BJ (cell line): ENCODE results near the gene CAMK2N2. TPM values are rescaled to one million over a fixed set of nuclear protein-coding genes. Genes with fewer than 3 reads are reported as not detected.
A peak's percentile ranks its signal among the peaks of the same experiment; 100 is the strongest.

ENCODE experiments used
- CTCF ChIA-PET: fragments of 350-600 bp; formaldehyde crosslinking; extraction: SDS; loops from one replicate; lab custom pipeline; 2021; ENCODE audit warnings: antibody characterized with exemption, inconsistent platforms; lab: Yijun Ruan, JAX
- POLR2A ChIA-PET: fragments of 300-600 bp; sonication (Branson Sonifier 250); formaldehyde crosslinking; extraction: SDS; loops from one replicate; lab custom pipeline; 2021; ENCODE audit warnings: antibody characterized with exemption; lab: Charles Lee
- DNase-seq: peaks from one replicate; pipeline ENCODE4 v3.0.0-alpha.2; 2011; ENCODE audit warnings: low read depth
- H3K27me3 ChIP-seq: 2 replicates; pipeline ENCODE4 v1.6.0; 2011; ENCODE audit warnings: low read length; ENCODE audit not compliant: control insufficient read depth, insufficient read depth
- H3K36me3 ChIP-seq: 2 replicates; pipeline ENCODE4 v1.5.1; 2011; ENCODE audit warnings: low read length; ENCODE audit not compliant: control insufficient read depth, insufficient read depth
- H3K4me3 ChIP-seq: 2 replicates; pipeline ENCODE4 v1.5.1; 2011; ENCODE audit warnings: low read depth, mild to moderate bottlenecking, control low read depth, low read length
- CTCF ChIP-seq: IDR thresholded peaks from 2 replicates; pipeline ENCODE4 v1.5.1; 2011; ENCODE audit warnings: low read depth, mild to moderate bottlenecking, control low read depth, inconsistent platforms, low read length, moderate library complexity; ENCODE audit not compliant: insufficient read depth
- polyA plus RNA-seq: library from polyadenylated mRNA; depleted of rRNA; stranded (reverse); fragments of >200 nt; gene quantifications from 2 replicates; pipeline ENCODE4 v1.2.3, GENCODE V29; 2011

CAMK2N2 gene
- polyA plus RNA-seq, 1 experiment: 0.28 TPM

DNA sequence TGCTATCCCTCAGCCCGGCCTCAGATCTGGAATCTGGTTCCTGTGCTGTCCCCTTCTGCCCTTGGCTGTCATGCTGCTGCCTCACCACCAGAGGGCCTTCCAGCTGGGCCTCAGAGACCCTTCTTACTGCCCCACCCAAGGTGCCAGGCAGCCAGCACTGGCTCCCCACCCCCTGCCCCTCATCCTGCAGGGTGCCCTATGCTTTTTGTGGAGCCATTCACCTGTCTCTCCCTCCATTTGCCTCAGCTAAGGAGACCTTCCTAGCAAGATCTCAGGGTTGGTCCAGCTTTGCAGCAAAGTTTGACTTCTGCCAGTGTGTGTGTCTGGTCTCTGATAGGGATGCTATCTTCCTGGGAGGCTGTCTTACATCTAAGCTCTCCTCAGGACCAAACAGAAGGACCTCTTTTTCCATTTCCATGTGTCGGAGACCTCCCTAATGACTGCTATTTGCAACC lies 33.8 kb downstream of the CAMK2N2 start:
- no peaks in the 10 kb centered on the region for H3K36me3 ChIP-seq
- no peak overlapping the region for H3K4me3 ChIP-seq
- ChIA-PET POLR2A (no interaction called here), CTCF (interaction anchor here (0.6 to 5.4 kb wide), 42 partner anchors 9 to 350 kb away, joined by 3 to 54 read pairs (median 5); partner anchors contain the start of genes ABCC5, ABCF3, AP2M1 and CAMK2N2)
- peak; percentile 92 for TF ChIP-seq CTCF
- no peak for DNase-seq
- peaks cover 40% of the 10 kb centered on the region for H3K27me3 ChIP-seq

GRCh38 chr3:184223946-184224345 lies 37.4 kb downstream of the CAMK2N2 start:
- TF ChIP-seq CTCF: no peak
- Histone ChIP-seq H3K27me3 (peaks cover 16% of the 10 kb centered on the region), H3K36me3 (no peaks in the 10 kb centered on the region), H3K4me3 (no peak overlapping the region)
- POLR2A ChIA-PET: no interaction called here
- no peak for DNase-seq
- CTCF ChIA-PET: interaction anchor here (5.4 kb wide), 1 partner anchor 15 kb away, joined by 54 read pairs; no protein-coding TSS in a partner anchor

DNA sequence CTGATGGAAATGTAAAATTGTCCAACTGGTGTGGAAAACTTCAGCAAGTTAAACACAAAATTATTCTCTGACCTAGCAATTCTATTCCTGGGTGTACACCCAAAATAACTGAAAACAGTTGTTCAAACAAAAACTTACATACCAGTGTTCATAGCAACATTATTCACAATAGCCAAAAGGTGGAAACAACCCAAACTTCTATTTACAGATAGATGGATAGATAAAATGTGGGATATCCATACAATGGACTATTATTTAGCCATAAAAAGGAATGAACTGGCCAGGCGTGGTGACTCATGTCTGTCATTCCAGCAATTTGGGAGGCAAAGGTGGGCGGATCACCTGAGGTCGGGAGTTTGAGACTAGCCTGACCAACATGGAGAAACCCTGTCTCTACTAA lies 38.8 kb downstream of the CAMK2N2 start:
- ChIA-PET POLR2A (no interaction called here), CTCF (interaction anchor here (1.0 kb wide), 1 partner anchor 8 kb away, joined by 3 read pairs; no protein-coding TSS in a partner anchor)
- TF ChIP-seq CTCF: no peak
- Histone ChIP-seq H3K27me3 (peaks cover 4% of the 10 kb centered on the region), H3K36me3 (no peaks in the 10 kb centered on the region), H3K4me3 (no peak overlapping the region)
- no peak for DNase-seq

DNA sequence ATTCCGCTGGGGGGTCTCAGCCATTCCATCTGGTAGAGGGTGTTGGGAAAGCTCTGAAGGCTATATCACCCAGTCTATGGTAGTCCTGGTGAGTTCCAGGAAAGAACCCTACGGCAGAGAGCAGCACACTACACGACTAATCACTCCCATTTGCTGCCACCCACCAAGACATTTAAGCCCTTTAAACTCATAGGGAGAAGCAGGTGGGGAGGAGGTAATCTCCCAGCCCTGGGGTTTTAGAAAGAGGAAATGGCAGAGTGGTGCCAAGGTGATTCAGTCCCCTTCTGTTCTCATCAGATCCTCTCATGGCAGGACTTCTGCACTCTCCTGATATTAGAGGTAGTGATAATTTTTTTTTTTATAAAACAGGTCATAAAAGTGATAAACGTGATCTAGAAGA lies 42.5 kb downstream of the CAMK2N2 start:
- DNase-seq: no peak
- POLR2A ChIA-PET: no interaction called here

DNA sequence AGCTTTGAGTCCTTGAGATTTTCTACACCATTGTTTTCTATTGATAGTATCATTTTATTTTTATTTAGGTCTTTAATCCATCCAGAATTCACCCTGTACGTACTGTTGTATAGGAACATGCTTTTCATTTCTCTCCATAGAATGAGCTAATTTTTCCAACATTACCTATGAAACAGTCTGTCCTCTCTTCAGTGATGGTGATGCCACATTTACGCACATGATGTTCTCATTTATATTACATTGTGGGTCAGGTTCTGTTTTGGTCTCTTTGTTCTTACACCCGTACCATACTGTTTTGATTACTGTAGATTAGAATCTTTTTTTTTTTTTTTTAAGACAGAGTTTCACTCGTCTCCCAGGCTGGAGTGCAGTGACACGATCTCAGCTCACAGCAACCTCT lies 49.6 kb downstream of the CAMK2N2 start:
- H3K27me3 ChIP-seq: peaks cover 4% of the 10 kb centered on the region; the same call in 1 of the 2 replicates
- TF ChIP-seq CTCF: no peak
- no peak for DNase-seq
- ChIA-PET CTCF (interaction anchor here (5.2 kb wide), 1 partner anchor 16 kb away, joined by 29 read pairs; no protein-coding TSS in a partner anchor), POLR2A (no interaction called here)
- no peaks in the 10 kb centered on the region for H3K36me3 ChIP-seq
- no peak overlapping the region for H3K4me3 ChIP-seq

More for the DNA sequence above, 42.5 kb downstream of the CAMK2N2 start:
- Histone ChIP-seq H3K4me3 (no peak overlapping the region), H3K27me3 (peaks cover 2% of the 10 kb centered on the region; the same call in 1 of the 2 replicates), H3K36me3 (no peaks in the 10 kb centered on the region)
- no peak for TF ChIP-seq CTCF
- CTCF ChIA-PET: interaction anchor here (1.8 kb wide), 1 partner anchor 9 kb away, joined by 13 read pairs; no protein-coding TSS in a partner anchor
